Activated naive CD4-positive, alpha-beta T cell treated with Interleukin-2 at 50 U/mL for 16 hours (primary cell): ENCODE data around the gene SAG.
A peak's percentile ranks its signal among the peaks of the same experiment; 100 is the strongest.

Experiments
- DNase-seq: peaks from one replicate; pipeline ENCODE4 v3.0.0-alpha.2; 2020

The SAG gene

DNA sequence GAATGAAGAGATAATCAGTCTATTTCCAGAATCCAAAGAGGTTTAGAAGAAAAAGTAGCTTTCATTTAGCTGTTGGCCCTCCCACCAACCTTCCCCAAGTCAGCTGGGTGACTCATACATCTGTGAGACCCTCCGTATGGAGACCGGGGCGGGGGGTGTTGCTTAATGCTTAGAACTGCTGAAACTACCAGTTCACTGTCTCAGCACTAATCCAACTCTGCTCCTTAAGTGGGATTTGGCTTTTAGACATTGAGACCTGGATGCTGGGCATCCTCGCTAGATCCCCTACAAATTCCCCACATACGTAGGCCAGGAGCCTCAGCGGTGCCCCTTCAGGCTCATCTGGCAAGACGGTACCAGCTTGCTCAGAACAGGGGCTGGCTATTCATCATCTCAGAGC, at the start of gene SAG:
Gene SAG, plus strand, starts transcription at position 252 of the 400 bp plus-strand sequence. CDS start 1,374 bp downstream, outside the sequence.
- DNase-seq, result no peak

DNA sequence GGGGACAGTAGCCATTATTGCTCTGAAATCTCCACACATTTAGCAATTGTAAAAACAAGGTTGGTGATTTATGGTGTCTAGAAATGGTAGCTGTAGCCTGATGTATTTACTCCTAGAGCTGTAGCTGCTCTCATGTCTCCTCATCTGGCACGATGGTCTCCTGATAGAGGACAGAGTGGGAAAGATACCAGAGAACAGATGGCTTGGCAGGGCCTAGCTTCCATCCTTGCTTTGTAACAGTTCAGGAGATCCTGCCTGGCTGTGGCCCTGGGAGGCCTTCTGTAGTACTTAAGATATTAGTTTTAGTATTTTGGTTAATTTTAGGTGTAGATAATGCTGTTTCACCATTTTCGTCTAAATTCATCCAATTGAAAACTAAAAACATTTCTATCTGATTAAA, 49.4 kb upstream of the SAG start:
- DNase-seq, result no peak

DNA sequence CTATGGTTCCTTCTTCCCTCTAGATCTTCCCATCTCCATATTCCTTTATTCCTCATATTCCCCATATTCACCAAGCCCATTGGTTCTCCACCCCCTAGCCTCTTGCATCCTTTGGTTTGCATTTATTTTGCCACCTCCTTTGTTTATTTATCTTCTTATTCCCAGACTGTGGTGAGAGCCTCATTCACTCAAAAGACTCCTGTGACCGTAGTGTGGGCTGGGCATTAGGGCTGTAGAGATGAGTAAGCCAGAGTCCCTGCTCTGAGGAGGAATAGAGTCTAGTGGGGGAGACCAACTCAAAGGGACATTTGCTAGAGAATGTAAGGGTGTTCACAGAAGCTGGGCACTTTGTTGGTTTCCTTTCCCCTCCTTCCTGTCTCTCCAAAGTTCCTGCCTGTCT, 47.9 kb upstream of the SAG start:
- DNase-seq, result no peak

DNA sequence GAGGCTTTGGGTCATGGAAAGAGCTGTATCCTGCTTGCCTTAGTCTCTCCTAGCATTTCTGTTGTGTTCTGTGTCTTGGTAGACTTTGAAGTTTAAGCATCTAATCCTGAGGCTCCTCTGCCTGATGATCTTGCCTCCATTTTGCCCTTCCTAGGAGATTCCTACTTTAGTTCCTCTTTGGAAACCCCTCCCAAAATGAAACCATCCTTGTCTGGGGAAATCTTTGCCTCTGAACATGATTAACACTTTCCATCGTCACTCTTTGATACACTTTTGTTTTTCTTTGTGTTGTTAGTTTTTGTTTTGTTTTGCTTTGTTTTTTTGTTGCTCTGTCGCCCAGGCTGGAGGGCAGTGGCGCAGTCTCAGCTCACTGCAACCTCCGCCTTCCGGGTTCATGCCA, 47.0 kb upstream of the SAG start:
- DNase-seq, result no peak

DNA sequence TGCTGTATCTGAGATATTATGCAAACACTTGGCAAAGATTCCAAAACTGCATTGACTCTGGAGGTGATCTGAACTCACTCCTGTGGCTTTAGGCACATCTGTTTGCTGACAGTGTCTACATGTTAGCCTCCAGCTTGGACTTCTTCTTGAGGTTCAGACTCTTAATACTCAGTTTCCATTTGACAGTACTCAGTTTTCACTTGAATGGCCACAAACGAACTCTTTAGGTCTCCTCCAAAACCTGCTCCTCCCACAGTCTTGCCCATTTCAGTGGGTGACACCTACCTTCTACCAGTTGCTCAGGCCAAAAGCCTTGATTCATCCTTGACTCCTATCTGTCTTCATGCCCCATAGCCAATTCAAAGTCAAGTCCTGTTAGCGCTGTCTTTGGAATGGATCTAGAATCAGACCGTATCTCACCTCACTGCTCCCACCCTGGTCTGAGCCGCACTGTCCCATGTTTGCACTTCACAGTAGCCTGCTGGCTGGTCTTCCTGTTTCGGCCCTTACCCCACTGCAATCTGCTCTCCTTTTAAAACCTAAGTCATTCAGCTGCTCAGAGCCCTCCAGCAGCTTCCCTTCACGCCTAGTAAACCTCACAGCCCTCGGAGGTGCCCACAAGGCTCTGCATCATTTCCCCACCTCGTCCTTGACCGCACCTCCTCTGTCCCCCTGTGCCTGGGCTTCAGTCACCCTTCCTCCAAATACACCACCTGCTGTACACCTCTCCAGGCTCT, 45.6 kb upstream of the SAG start:
- DNase-seq, result no peak

DNA sequence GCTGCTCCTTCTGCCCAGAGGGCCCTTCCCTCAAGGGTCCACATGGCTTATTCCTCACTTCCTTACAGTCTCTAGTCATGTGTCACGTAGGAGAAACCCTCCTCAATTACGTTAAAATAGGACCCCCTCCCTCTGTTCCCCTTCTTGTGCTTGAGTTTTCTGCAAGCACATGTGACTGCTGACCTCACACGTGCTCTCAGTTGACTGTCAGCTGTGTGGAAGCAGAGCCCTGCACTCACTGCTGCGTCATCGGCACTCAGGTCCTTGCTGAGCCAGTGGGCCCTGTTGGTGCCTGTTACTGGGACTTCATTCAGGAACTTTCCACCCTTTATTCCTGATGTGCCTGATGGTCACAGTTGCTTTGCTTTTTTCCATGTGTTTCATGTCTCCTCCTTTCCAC, 45.1 kb upstream of the SAG start:
- DNase-seq, result no peak

DNA sequence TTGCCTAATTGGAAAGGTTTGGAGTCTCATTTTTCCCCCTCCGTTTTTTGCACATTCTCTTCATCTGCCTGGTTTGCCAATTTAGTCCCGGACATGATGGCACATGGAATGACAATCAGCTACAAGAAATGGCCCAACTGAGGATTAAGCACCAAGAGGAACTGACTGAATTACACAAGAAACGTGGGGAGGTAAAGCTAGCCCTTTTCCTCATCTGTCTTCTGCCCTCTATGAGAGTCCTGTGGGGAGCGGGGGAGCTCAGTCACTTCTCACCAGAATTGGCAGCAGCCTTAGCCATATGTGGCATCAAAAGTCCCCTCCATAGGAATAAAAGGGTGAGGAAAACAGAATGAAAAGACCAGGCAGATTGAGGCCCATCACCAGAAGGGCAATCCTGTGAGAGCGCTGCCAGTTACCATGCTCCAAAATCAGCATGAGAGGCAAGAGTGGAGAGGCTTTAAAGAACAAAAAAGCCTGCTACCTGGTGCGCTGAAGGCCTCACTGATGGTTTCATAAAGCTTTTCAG, 44.5 kb upstream of the SAG start:
- DNase-seq, result no peak

DNA sequence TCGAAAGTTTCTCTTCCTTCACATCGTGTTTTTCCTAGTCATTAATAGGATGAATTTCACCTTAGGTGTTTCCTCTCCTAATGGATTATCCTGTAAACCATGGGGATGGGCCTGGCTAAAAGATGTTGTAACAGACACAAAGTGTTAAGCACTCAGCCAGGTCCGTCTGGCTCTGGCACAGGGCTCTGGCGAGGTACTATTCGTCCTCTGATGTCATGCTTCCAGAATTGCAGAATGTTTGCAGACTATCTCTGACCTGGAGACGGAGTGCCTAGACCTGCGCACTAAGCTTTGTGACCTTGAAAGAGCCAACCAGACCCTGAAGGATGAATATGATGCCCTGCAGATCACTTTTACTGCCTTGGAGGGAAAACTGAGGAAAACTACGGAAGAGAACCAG, 42.9 kb upstream of the SAG start:
- no peak for DNase-seq

DNA sequence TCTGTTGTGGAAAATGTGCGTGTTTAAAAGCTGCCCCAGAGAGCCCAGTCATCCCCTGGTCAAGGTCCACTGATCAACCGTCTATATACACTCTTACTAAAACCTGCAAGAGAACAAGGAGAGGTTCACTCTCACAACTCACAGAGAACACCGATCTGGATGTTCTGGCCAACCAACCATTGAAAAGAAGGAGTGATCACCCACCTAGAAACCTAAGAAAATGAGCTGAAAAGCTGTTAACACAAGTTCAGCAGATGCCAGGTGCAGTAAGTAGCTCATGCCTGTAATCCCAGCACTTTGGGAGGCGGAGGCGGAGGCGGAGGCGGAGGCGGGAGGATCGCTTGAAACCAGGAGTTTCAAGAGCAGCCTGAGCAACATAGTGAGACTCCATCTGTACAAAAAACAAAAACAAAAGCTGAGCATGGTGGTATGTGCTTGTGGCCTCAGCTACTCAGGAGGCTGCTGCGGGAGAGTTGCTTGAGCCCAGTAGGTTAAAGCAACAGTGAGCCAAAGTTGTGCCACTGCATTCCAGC, 41.7 kb upstream of the SAG start:
- no peak for DNase-seq

GRCh38 chr2:233266481-233266880, 41.1 kb upstream of the SAG start:
- DNase-seq, result no peak

DNA sequence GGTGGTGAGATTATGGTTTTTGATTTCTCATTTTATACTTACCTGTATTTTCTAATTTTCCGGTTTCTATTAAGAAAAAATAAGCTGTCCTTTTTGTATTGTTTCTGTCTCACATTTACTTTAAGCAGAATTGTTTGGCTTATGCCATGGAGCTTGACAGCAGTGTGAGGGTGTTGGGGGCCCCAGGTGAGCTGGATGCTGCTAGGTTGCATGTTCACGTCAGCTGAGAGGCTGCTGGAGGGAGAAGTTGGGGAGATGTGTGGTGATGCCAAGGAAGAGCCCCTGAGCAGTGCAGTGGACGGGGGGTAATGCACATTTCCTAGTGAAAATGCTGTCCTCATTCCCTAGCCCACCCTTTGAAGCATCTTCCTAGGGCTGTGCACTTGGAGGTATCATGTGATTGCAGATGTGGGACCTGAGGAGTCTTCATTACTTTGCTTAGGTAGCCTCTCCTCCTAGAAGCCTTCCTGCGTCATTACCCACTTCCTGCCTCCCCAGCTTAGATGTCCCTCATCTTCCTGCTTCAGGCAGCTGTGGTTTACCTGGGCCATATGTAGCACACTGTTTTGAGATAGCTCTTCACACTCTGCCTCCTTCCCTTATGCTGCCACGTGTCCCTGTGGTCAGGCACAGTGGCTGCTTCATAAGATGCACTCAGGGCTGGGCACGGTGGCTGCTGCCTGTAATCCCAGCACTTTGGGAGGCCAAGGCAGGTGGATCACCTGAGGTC, 39.9 kb upstream of the SAG start:
- peak; percentile 72 for DNase-seq

GRCh38 chr2:233270366-233270765, 37.2 kb upstream of the SAG start:
- DNase-seq, result no peak

- DNase-seq, result no peak
Measured at GRCh38 chr2:233270951-233271350, 36.7 kb upstream of the SAG start.

DNA sequence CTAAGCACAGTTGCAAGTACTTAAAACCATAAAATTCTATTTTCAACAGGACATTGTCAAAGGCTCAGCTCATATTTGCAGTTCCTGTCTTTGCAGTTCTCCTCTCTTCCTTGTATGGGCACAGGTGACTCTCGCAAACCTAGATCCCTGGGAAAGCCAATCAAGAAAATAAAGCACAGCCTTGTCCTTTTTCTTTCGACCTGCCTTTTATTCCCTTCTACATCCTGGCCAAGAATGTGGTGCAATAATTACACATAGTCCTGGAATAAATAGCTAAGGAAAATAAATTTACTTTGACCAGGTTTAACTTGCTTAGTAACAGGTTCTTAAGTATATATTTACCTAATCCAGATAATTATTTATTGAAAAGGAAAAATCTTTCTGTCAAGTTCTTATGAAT, 35.9 kb upstream of the SAG start:
- no peak for DNase-seq

- DNase-seq, result peak; percentile 41
Measured at GRCh38 chr2:233273120-233273519, 34.5 kb upstream of the SAG start.

- DNase-seq, result no peak
Measured at GRCh38 chr2:233275223-233275622, 32.4 kb upstream of the SAG start.

GRCh38 chr2:233278921-233279320, 28.7 kb upstream of the SAG start:
- DNase-seq, result no peak

DNA sequence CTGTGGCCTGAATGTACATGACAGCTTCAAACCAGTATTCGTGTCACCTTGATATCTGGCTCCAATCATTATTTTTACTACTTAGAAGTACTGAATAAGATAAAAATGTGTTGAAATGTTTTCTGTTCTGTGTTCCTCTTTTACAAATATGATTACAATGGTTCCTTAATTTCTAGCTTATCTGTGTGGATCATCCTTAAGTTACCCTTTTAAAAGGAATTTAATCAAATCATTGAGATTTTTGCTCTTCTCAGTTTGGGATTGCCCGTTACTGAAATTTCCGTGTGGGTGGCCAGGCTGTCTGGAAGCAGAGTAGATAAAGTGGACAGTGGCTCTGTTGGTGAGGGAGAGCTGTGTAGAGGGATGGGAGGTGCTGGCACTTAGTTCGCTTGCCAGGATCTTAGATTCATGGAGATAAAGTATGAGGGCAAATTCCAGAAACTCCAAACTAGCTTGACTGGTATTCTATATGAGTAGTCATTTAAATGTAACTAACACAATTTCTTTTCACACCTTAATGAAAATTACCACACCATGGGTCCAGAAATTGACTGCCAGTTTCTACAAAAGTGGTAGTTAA, 27.4 kb upstream of the SAG start:
- DNase-seq, result no peak

DNA sequence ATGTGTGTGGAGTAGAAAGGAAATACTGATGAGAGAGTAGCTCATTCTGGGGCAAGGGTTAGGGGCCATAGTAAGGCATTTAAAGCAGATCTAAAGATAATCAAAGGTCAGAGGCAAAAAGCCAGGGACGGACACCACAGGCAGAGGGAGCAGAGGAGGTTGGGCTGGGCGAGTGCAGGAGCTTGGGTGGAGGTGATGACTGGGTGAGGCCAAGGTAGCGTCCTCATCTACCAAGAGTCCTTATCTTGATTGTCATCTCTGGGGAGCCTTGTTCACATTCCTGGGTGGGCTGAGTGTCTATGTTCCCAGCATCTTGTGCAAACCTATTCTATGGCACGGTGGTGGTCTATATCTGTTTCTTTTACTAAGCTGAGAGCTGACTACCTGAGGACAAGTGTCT, 26.1 kb upstream of the SAG start:
- no peak for DNase-seq

DNA sequence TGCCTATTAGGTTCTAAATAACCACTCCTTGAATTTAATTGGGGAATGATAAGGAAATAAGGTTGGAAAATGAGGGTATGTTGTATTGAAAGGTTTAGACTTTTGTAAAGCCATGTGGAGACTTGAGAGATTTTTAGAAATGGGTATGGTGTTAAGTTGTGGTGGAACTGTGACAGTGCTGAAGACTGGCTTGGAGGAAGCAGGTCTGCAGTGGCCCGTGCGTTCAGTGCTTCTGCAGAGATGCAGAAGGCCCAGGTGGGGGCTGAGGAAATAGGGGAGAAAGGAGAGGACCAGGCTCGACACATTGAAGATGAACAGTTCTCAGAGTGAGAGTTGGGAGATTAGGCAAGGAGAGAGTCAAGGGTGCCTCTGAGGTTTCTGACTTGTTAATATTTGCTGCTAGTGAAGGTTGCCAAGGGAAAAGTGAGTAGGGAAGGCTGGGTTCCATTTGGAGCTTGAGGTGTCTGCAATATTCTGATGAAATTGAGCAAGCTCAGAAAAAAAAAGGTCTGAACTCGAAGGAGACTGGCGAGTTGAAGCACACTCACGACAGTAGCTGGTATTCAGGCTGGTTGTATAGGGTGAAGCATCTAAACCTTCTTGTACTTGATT, 25.5 kb upstream of the SAG start:
- no peak for DNase-seq

- DNase-seq, result no peak
Measured at GRCh38 chr2:233285921-233286320, 21.7 kb upstream of the SAG start.

DNA sequence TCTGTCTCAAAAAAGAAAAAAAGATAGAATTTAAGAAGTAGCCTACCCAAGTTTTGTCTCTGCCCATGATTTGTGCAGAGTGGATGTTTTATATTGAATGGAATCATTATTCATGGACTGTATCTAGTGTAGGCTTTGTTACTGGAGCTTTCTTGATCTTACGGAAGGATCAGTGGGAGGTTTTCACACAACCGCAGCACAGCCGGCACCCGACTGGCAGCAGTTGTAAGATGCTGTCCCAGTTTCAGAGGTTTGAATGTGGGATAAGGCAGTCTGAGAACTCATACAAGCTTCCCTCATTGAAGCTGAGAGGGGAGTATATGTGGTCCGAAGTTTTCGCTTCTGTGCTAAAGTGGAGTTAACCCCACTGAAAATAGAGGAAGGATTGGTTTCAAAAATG, 19.7 kb upstream of the SAG start:
- no peak for DNase-seq

DNA sequence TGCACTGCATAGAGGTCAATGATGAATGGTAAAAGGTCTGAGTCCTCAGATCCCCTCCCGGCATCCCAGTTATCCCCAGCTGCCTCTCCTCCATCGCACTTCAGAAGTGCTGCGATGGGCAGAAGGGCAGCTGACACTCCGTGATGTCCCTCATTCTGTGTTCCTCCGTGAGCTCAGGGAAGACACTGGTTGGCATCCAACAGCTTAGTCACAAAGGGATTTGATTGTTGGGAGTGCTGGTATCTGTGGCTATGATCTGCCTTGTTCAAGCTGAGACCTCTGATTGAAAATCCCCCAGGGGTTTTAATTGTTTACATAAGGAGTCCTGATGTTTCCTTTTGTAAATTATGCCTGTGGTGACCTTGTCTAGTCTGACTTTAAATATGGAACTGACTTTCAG, 19.0 kb upstream of the SAG start:
- no peak for DNase-seq
